Measurements from ENCODE around the gene FGD1. TPM values are rescaled to one million over a fixed set of nuclear protein-coding genes. Genes with fewer than 3 reads are reported as not detected.

FGD1 gene
- total and polyA plus RNA-seq, 2 of the 13 experiments (the other 11 are each of a cell fraction or from before 2014, with no cell fraction given) = 0.36 to 0.62 TPM

- WGBS (ENCODE audit: low lambda C conversion rate) = 42% methylated on average over 2 of the region's 2 CpGs
These were observed 60.9 kb downstream of the FGD1 start for GRCh38 chrX:54435121-54435520.

GRCh38 chrX:54430519-54430918 is 65.5 kb downstream of the FGD1 start:
- Histone ChIP-seq H2AFZ (ENCODE audit: low read length) (no peak overlapping the region), H3K27me3 (ENCODE audit: control insufficient read depth in 1 of 2, insufficient read depth in 2 of 2, low read length in 2 of 2) (no peaks in the 10 kb centered on the region), H3K9ac (ENCODE audit: insufficient read depth, low read depth, low read length) (no peak overlapping the region), H3K9me3 (ENCODE audit: low read length) (no peaks in the 10 kb centered on the region), H3K4me2 (ENCODE audit: low read depth, low read length) (no peak overlapping the region), H3K79me2 (ENCODE audit: insufficient read depth, low read length) (no peaks in the 10 kb centered on the region), H4K20me1 (ENCODE audit: insufficient read depth, low read length) (no peaks in the 10 kb centered on the region), H3K4me1 (ENCODE audit: insufficient read depth, low read length) (no peaks in the 10 kb centered on the region; the same call in 1 of the 2 replicates), H3K36me3 (replicated peaks in 1 of 2; ENCODE audit: control insufficient read depth in 1 of 2, insufficient read depth in 2 of 2, low read length in 2 of 2) (no peaks in the 10 kb centered on the region), H3K4me3 (replicated peaks in 1 of 3; ENCODE audit: insufficient read depth in 1 of 3, low read depth in 2 of 3, low read length in 3 of 3) (no peak overlapping the region), H3K27ac (ENCODE audit: extremely low read length, insufficient read depth, low read length) (no peak overlapping the region)
- ChIA-PET CTCF (ENCODE audit: low intra/inter-chr PET ratio, low total read pairs) (no interaction called here), POLR2A (no interaction called here)
- no peak for TF ChIP-seq KDM6A (CRISPR knock-in tag; IDR thresholded peaks at IDR 0.05; ENCODE audit: low read depth)
- TF ChIP-seq ZNF549 (CRISPR knock-in tag; IDR thresholded peaks at IDR 0.05) = no peak
- TF ChIP-seq, protein P1, sequence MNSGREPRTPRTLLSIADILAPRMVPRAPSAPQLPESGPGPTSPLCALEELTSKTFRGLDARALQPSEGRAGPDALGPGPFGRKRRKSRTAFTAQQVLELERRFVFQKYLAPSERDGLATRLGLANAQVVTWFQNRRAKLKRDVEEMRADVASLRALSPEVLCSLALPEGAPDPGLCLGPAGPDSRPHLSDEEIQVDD (CRISPR knock-in tag; IDR thresholded peaks at IDR 0.05; ENCODE audit: borderline replicate concordance) = no peak
- TF ChIP-seq NRL (CRISPR knock-in tag; IDR thresholded peaks at IDR 0.05; ENCODE audit: borderline replicate concordance) = no peak
- TF ChIP-seq GZF1 (CRISPR knock-in tag; IDR thresholded peaks at IDR 0.05) = no peak
- TF ChIP-seq NR3C1 (CRISPR knock-in tag; IDR thresholded peaks at IDR 0.05) = no peak
- intact Hi-C loops (cut with micrococcal nuclease; ENCODE audit: unreplicated experiment) = no loop called here
- FAIRE-seq (no peak), DNase-seq (ENCODE audit: low spot score) (no peak), ATAC-seq (no peak)
- in situ Hi-C loops (cut with HindIII; ENCODE audit: extremely low pct_ligation_motif_present, low pct_unique_long_range_greater_than_20kb) = no loop called here
- no TSS peak for BruUV-seq (replicated peaks)

More at GRCh38 chrX:54435121-54435520, 60.9 kb downstream of the FGD1 start:
- in situ Hi-C loops (cut with HindIII; ENCODE audit: extremely low pct_ligation_motif_present, low pct_unique_long_range_greater_than_20kb) = no loop called here
- Histone ChIP-seq H4K20me1 (ENCODE audit: insufficient read depth, low read length) (no peaks in the 10 kb centered on the region), H3K4me1 (ENCODE audit: insufficient read depth, low read length) (no peaks in the 10 kb centered on the region; the same call in 1 of the 2 replicates), H2AFZ (ENCODE audit: low read length) (no peak overlapping the region), H3K4me2 (ENCODE audit: low read depth, low read length) (0 out of 2 replicates have a peak overlapping the region, but pooled peaks have one; percentile 3), H3K36me3 (replicated peaks in 1 of 2; ENCODE audit: control insufficient read depth in 1 of 2, insufficient read depth in 2 of 2, low read length in 2 of 2) (no peaks in the 10 kb centered on the region), H3K27me3 (ENCODE audit: control insufficient read depth in 1 of 2, insufficient read depth in 2 of 2, low read length in 2 of 2) (no peaks in the 10 kb centered on the region), H3K79me2 (ENCODE audit: insufficient read depth, low read length) (no peaks in the 10 kb centered on the region), H3K27ac (ENCODE audit: extremely low read length, insufficient read depth, low read length) (no peak overlapping the region), H3K9ac (ENCODE audit: insufficient read depth, low read depth, low read length) (no peak overlapping the region), H3K4me3 (replicated peaks in 1 of 3; ENCODE audit: insufficient read depth in 1 of 3, low read depth in 2 of 3, low read length in 3 of 3) (no peak overlapping the region), H3K9me3 (ENCODE audit: low read length) (no peaks in the 10 kb centered on the region)
- no peak for FAIRE-seq
- intact Hi-C loops (cut with micrococcal nuclease; ENCODE audit: unreplicated experiment) = no loop called here
- POLR2A ChIA-PET = no interaction called here
- TF ChIP-seq MAFK (conservative IDR thresholded peaks at IDR 0.05 in 1 of 2, IDR thresholded peaks at IDR 0.05 in 1 of 2; ENCODE audit: low read length in 2 of 2) (peak; percentile 13 to 36; a peak in 2 of 4 replicates), CBX2 (IDR thresholded peaks at IDR 0.05; ENCODE audit: low read depth, low read length) (no peak), CBX2 (CRISPR knock-in tag; IDR thresholded peaks at IDR 0.05; ENCODE audit: low read depth) (no peak)
- ATAC-seq = no peak
- CTCF ChIA-PET (ENCODE audit: low intra/inter-chr PET ratio, low total read pairs) = no interaction called here
- no peak for DNase-seq (ENCODE audit: low spot score)
- BruUV-seq (replicated peaks) = no TSS peak

Data from HepG2 (cell line).